ENCODE results near the gene ABCD1.

The ABCD1 gene

DNA sequence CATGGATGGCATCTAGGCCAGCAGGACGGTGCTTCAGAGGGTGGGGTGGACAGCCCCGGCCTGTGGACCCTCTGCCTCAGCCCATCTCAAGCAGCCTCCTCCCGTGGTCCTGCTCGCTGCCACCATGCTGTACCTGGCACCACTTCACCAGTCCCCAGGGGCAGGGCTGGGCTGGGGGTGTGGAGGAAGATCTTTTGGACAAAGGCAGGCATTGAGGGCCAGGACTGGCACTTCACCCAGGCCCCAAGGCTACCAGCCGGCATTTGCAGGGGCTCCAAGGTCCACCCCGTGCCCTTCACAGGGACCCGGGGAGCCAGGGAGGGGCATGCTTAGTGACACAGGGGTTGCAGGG is 40.1 kb downstream of the ABCD1 start:
- H3K4me3 ChIP-seq (ENCODE audit: low read length), result peak overlapping the region; percentile 50
- TF ChIP-seq, protein P1, sequence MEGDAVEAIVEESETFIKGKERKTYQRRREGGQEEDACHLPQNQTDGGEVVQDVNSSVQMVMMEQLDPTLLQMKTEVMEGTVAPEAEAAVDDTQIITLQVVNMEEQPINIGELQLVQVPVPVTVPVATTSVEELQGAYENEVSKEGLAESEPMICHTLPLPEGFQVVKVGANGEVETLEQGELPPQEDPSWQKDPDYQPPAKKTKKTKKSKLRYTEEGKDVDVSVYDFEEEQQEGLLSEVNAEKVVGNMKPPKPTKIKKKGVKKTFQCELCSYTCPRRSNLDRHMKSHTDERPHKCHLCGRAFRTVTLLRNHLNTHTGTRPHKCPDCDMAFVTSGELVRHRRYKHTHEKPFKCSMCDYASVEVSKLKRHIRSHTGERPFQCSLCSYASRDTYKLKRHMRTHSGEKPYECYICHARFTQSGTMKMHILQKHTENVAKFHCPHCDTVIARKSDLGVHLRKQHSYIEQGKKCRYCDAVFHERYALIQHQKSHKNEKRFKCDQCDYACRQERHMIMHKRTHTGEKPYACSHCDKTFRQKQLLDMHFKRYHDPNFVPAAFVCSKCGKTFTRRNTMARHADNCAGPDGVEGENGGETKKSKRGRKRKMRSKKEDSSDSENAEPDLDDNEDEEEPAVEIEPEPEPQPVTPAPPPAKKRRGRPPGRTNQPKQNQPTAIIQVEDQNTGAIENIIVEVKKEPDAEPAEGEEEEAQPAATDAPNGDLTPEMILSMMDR (conservative IDR thresholded peaks at IDR 0.05; ENCODE audit: low read depth, low read length), result no peak
- no peak for DNase-seq (ENCODE audit: low read depth)

DNA sequence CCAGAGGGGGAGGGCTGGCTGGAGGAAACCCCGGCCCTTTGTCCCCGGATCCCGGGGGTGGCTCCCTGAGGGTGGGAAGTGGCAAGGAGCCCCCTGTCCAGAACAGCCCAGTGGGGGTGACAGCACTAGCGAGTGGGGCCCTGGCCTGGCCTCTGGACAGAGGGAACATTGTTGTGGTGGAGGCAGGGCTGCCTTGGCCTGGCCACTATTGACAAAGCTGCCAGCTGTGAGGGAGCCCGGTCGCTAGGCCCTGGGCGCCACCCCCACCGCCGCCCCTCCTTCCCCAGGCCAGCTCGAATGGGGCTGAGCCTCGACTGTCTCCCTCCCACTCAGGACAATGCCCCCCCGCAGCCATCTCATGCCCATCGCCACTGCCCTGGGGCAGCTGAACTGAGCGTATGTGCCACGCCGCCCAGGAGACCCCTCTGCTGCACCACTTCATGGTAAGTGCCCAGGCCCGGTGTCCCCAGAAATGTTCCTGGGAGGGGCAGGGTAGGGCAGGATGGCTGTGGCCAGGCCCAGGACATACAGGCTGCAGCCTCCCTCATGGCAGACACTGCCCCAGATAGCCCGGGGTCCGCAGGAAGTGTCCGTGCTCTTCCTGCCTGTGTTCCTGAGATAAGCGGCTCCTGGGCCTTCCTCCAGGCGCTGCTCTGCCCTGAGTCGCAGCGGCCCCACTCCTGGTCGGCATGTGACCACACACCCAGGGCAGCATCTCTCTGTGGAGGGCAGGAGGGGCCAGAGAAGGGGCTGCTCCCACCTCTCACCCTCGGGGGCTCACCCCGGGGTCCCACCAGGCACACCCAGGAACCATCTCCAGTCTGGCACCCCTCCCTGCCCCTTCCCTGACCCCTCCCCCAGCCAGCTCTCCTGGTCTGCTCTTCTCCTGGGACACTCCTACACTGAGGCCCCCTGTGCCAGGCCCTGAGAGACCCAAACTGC is 40.8 kb downstream of the ABCD1 start:
- TF ChIP-seq, protein P1 (conservative IDR thresholded peaks at IDR 0.05; ENCODE audit: low read depth, low read length), result no peak
- DNase-seq (ENCODE audit: low read depth), result no peak
- H3K4me3 ChIP-seq (ENCODE audit: low read length), result peak overlapping the region; percentile 50

DNA sequence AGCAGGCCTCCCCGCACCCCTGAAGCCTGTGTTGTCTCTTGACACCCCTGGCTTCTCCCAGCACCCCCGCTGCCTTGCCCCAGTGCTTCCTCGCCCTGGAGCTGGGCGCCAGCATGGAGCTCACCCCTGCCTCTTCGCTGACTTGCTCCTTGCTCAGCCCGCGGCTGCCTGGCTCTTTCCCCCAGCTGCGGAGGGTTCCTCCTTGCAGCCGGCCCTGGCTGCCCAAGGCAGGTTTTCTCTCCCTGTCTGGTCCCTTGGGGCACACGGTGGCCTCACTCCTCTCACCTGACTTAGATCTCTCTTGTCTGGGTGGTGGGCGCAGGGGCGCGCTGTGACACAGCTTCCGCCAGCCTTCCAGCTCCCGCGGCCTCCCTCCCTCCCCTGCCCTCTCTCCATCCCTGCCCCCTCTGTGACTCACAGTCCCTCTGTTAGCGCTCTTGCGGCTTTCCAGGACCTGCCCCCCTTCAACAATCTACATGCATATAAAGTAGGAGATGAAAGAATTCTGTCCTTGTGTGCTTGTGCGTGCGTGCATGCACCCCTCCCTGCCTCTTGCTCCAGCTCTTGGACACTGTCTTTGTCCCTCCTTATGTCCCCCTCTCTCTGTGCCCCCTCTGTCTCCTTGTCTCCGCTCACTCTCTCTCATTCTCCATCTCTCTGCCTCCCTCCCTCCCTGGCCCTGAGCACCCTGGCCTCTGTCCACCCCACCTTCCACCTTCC is 41.6 kb downstream of the ABCD1 start:
- peak; percentile 38 for DNase-seq (ENCODE audit: low read depth)
- peak overlapping the region; percentile 50 for H3K4me3 ChIP-seq (ENCODE audit: low read length)
- TF ChIP-seq, protein P1 (conservative IDR thresholded peaks at IDR 0.05; ENCODE audit: low read depth, low read length), result no peak

DNA sequence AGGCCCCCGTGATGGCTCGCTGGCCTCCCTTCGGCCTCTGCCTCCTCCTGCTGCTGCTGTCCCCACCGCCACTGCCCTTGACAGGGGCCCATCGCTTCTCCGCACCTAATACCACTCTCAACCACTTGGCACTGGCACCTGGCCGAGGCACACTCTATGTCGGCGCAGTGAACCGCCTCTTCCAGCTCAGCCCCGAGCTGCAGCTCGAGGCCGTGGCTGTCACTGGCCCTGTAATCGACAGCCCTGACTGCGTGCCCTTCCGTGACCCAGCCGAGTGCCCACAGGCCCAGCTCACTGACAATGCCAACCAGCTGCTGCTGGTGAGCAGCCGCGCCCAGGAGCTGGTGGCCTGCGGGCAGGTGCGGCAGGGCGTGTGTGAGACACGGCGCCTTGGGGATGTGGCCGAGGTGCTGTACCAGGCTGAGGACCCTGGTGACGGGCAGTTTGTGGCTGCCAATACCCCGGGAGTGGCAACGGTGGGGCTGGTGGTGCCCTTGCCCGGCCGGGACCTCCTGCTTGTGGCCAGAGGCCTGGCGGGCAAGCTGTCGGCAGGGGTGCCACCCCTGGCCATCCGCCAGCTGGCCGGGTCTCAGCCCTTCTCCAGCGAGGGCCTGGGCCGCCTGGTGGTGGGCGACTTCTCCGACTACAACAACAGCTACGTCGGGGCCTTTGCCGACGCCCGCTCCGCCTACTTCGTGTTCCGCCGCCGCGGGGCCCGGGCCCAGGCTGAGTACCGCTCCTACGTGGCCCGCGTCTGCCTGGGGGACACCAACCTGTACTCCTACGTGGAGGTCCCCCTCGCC is 42.4 kb downstream of the ABCD1 start:
- TF ChIP-seq, protein P1 (conservative IDR thresholded peaks at IDR 0.05; ENCODE audit: low read depth, low read length), result no peak
- no peak overlapping the region for H3K4me3 ChIP-seq (ENCODE audit: low read length)
- no peak for DNase-seq (ENCODE audit: low read depth)

DNA sequence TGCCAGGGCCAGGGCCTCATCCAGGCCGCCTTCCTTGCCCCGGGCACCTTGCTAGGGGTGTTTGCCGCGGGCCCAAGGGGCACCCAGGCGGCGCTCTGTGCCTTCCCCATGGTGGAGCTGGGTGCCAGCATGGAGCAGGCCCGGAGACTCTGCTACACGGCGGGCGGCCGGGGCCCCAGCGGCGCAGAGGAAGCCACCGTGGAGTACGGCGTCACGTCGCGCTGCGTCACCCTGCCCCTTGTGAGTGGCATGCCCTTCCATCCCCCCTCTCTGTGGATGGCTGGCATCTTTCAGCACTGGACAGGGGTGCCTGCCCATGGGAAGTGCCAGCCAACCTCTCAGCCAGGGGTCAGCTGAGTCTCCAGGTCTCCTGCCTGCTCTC is 43.0 kb downstream of the ABCD1 start:
- H3K4me3 ChIP-seq (ENCODE audit: low read length), result no peak overlapping the region
- no peak for DNase-seq (ENCODE audit: low read depth)
- TF ChIP-seq, protein P1 (conservative IDR thresholded peaks at IDR 0.05; ENCODE audit: low read depth, low read length), result no peak

DNA sequence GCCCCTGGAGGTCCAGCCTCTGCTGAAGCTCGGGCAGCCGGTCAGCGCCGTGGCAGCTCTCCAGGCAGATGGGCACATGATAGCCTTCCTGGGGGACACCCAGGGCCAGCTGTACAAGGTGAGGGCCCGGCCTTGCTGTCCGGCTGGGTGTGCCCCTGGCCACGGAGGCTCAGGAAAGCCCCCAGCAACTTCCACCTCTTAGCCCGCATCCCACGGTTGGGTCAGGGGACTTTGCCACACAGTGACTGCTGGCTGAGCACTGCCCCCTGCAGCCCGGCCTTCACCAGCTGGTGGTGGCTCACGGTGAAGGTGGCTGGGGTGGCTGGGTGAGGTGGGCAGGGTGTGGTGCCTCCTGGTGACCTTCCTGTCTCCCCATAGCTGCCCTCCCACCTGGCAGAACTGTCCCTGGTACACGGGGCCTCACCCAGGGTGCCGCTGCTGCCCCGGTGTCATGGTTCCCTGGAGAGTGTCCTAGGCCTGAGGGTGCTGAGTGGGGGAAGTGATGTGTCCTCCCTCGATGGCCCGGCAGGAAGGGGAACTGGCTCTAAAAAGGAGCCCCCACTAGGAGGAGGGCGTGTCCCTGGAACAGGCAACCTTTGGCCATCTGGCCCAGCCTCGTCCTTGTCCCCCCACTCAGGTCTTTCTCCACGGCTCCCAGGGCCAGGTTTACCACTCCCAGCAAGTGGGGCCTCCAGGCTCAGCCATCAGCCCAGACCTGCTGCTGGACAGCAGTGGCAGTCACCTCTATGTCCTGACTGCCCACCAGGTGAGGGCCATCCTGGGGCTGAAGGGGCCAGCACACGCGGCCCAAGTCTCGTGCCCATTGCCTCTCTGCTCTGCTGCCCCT is 43.9 kb downstream of the ABCD1 start:
- TF ChIP-seq, protein P1 (conservative IDR thresholded peaks at IDR 0.05; ENCODE audit: low read depth, low read length), result no peak
- DNase-seq (ENCODE audit: low read depth), result no peak
- H3K4me3 ChIP-seq (ENCODE audit: low read length), result no peak overlapping the region

Data from retinal pigment epithelial cell (primary cell).